ENCODE results near the gene SPRR1B.

SPRR1B gene

DNA sequence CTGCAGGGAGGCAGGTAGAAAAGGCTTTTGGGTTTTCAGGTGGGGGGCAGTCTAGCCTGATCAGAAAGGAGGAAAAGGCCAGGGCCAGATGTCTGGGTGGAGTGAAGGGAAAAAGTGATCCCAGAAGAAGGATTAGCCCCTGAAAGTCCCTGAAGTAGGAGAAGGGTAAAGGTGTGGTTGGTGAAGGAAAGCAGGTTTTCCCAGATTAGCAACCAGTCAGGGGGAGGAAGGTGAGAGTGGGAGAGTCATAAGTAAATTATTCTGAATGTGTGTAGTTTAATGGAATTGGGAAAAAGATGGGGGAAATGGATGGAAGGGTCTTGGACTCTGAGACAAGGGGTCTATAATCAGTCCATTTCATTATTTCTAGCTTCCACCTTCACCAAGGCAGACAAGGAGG is 47.8 kb upstream of the SPRR1B start (continued):
- TF ChIP-seq ZNF565 (CRISPR knock-in tag; conservative IDR thresholded peaks at IDR 0.05; ENCODE audit: low read depth) (no peak), ZFP30 (CRISPR knock-in tag; IDR thresholded peaks at IDR 0.05) (no peak), BACH2 (CRISPR knock-in tag; IDR thresholded peaks at IDR 0.05; ENCODE audit: borderline replicate concordance) (no peak)

DNA sequence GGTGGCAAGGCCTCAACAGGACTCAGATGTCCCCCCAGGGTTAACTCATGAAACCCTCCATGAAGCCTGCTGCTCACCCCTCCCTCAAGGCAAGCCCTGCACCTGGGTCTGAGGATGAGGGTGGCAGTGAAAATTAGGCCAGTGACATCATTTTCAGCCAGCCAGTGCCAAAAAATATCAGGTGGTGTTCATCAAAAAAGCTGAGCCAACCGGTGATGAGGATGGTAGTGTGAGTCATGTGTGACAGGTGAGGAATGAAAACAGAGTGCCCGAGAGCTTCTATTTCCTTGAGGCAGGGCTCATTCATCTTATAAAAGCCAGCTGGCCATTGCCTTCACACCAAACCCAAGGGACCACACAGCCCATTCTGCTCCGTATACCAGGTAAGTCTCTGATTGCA is 47.3 kb upstream of the SPRR1B start, which contains the start of gene SPRR1A:
Gene SPRR1A, plus strand, starts transcription at position 339 of the 400 bp plus-strand sequence. CDS start 1,150 bp downstream, outside the sequence.
- ATAC-seq = no peak
- TF ChIP-seq ESRRG (CRISPR knock-in tag; IDR thresholded peaks at IDR 0.05) (no peak), GLIS3 (CRISPR knock-in tag; IDR thresholded peaks at IDR 0.05) (no peak), ARNTL (CRISPR knock-in tag; IDR thresholded peaks at IDR 0.05; ENCODE audit: borderline replicate concordance, low read depth) (no peak), ISL1 (CRISPR knock-in tag; IDR thresholded peaks at IDR 0.05) (no peak), ZNF70 (CRISPR knock-in tag; IDR thresholded peaks at IDR 0.05) (no peak), RARB (CRISPR knock-in tag; IDR thresholded peaks at IDR 0.05) (no peak), BACH2 (CRISPR knock-in tag; IDR thresholded peaks at IDR 0.05; ENCODE audit: borderline replicate concordance) (no peak), PPARA (CRISPR knock-in tag; IDR thresholded peaks at IDR 0.05; ENCODE audit: borderline replicate concordance) (no peak), ZNF565 (CRISPR knock-in tag; conservative IDR thresholded peaks at IDR 0.05; ENCODE audit: low read depth) (no peak), CSDC2 (CRISPR knock-in tag; IDR thresholded peaks at IDR 0.05) (no peak), ZC3H10 (CRISPR knock-in tag; IDR thresholded peaks at IDR 0.05) (no peak), SNAI2 (CRISPR knock-in tag; IDR thresholded peaks at IDR 0.05) (no peak)
- TF ChIP-seq, protein P1, sequence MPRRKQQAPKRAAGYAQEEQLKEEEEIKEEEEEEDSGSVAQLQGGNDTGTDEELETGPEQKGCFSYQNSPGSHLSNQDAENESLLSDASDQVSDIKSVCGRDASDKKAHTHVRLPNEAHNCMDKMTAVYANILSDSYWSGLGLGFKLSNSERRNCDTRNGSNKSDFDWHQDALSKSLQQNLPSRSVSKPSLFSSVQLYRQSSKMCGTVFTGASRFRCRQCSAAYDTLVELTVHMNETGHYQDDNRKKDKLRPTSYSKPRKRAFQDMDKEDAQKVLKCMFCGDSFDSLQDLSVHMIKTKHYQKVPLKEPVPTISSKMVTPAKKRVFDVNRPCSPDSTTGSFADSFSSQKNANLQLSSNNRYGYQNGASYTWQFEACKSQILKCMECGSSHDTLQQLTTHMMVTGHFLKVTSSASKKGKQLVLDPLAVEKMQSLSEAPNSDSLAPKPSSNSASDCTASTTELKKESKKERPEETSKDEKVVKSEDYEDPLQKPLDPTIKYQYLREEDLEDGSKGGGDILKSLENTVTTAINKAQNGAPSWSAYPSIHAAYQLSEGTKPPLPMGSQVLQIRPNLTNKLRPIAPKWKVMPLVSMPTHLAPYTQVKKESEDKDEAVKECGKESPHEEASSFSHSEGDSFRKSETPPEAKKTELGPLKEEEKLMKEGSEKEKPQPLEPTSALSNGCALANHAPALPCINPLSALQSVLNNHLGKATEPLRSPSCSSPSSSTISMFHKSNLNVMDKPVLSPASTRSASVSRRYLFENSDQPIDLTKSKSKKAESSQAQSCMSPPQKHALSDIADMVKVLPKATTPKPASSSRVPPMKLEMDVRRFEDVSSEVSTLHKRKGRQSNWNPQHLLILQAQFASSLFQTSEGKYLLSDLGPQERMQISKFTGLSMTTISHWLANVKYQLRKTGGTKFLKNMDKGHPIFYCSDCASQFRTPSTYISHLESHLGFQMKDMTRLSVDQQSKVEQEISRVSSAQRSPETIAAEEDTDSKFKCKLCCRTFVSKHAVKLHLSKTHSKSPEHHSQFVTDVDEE (CRISPR knock-in tag; IDR thresholded peaks at IDR 0.05) = no peak

DNA sequence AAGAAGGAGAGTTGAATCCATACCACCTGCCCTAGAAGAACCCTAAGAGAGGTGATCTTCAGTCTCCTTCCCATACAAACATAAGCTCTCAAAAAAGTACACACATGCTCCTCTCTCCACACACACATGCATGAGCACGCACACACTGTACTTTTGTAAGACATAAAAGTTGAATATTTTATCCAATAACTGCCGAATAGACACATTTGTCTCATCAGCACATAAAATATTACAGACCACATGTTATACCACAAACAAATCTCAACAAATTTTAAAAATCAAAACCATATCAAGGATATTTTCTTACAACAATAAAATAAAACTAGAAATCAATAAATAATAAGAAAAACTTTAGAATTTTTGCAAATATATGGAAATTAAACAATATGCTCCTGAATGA is 44.4 kb upstream of the SPRR1B start:
- no peak for TF ChIP-seq ZFP30 (CRISPR knock-in tag; IDR thresholded peaks at IDR 0.05)
- no peak for TF ChIP-seq PPARA (CRISPR knock-in tag; IDR thresholded peaks at IDR 0.05; ENCODE audit: borderline replicate concordance)
- TF ChIP-seq ZNF565 (CRISPR knock-in tag; conservative IDR thresholded peaks at IDR 0.05; ENCODE audit: low read depth) = no peak
- no peak for TF ChIP-seq ZNF8 (CRISPR knock-in tag; IDR thresholded peaks at IDR 0.05)
- no peak for TF ChIP-seq CSDC2 (CRISPR knock-in tag; IDR thresholded peaks at IDR 0.05)
- TF ChIP-seq OSR1 (CRISPR knock-in tag; IDR thresholded peaks at IDR 0.05) = no peak
- no peak for TF ChIP-seq ZFP3 (CRISPR knock-in tag; IDR thresholded peaks at IDR 0.05)
- TF ChIP-seq, protein P2, sequence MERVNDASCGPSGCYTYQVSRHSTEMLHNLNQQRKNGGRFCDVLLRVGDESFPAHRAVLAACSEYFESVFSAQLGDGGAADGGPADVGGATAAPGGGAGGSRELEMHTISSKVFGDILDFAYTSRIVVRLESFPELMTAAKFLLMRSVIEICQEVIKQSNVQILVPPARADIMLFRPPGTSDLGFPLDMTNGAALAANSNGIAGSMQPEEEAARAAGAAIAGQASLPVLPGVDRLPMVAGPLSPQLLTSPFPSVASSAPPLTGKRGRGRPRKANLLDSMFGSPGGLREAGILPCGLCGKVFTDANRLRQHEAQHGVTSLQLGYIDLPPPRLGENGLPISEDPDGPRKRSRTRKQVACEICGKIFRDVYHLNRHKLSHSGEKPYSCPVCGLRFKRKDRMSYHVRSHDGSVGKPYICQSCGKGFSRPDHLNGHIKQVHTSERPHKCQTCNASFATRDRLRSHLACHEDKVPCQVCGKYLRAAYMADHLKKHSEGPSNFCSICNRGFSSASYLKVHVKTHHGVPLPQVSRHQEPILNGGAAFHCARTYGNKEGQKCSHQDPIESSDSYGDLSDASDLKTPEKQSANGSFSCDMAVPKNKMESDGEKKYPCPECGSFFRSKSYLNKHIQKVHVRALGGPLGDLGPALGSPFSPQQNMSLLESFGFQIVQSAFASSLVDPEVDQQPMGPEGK (CRISPR knock-in tag; IDR thresholded peaks at IDR 0.05; ENCODE audit: borderline replicate concordance) = no peak
- ATAC-seq = no peak

DNA sequence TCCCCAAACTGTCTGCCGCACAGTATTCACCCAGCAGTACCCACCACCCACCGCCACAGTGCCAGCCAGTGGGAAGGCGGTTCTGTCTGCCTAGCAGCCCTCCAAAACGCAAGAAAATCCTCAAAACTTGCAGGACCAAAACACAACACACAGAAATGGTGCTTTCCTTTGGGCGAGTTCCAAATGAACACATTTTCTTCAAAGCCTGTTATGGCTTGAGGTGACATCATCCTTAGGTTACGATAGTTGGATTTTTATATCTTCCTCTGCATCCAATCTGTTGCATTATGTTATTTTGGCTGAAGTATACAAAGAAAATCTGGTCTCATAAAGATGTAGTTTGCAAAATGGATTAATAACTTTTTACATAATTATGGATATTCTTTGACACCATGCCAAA is 37.8 kb upstream of the SPRR1B start:
- TF ChIP-seq ZNF565 (CRISPR knock-in tag; conservative IDR thresholded peaks at IDR 0.05; ENCODE audit: low read depth) (no peak), ZC3H10 (CRISPR knock-in tag; IDR thresholded peaks at IDR 0.05) (no peak), ZNF70 (CRISPR knock-in tag; IDR thresholded peaks at IDR 0.05) (no peak), CSDC2 (CRISPR knock-in tag; IDR thresholded peaks at IDR 0.05) (no peak), ISL1 (CRISPR knock-in tag; IDR thresholded peaks at IDR 0.05) (no peak), RARB (CRISPR knock-in tag; IDR thresholded peaks at IDR 0.05) (no peak), GLIS3 (CRISPR knock-in tag; IDR thresholded peaks at IDR 0.05) (no peak), ZFP3 (CRISPR knock-in tag; IDR thresholded peaks at IDR 0.05) (no peak), ZFP30 (CRISPR knock-in tag; IDR thresholded peaks at IDR 0.05) (no peak), OSR1 (CRISPR knock-in tag; IDR thresholded peaks at IDR 0.05) (no peak), BACH2 (CRISPR knock-in tag; IDR thresholded peaks at IDR 0.05; ENCODE audit: borderline replicate concordance) (no peak), TOX (CRISPR knock-in tag; IDR thresholded peaks at IDR 0.05; ENCODE audit: borderline replicate concordance) (no peak), TCF4 (CRISPR knock-in tag; IDR thresholded peaks at IDR 0.05; ENCODE audit: borderline replicate concordance) (no peak), ZNF8 (CRISPR knock-in tag; IDR thresholded peaks at IDR 0.05) (no peak), ESRRG (CRISPR knock-in tag; IDR thresholded peaks at IDR 0.05) (no peak), SNAI2 (CRISPR knock-in tag; IDR thresholded peaks at IDR 0.05) (no peak)
- TF ChIP-seq, protein P3, sequence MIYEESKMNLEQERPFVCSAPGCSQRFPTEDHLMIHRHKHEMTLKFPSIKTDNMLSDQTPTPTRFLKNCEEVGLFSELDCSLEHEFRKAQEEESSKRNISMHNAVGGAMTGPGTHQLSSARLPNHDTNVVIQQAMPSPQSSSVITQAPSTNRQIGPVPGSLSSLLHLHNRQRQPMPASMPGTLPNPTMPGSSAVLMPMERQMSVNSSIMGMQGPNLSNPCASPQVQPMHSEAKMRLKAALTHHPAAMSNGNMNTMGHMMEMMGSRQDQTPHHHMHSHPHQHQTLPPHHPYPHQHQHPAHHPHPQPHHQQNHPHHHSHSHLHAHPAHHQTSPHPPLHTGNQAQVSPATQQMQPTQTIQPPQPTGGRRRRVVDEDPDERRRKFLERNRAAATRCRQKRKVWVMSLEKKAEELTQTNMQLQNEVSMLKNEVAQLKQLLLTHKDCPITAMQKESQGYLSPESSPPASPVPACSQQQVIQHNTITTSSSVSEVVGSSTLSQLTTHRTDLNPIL (CRISPR knock-in tag; IDR thresholded peaks at IDR 0.05; ENCODE audit: low read depth) = no peak
- TF ChIP-seq, protein P4, sequence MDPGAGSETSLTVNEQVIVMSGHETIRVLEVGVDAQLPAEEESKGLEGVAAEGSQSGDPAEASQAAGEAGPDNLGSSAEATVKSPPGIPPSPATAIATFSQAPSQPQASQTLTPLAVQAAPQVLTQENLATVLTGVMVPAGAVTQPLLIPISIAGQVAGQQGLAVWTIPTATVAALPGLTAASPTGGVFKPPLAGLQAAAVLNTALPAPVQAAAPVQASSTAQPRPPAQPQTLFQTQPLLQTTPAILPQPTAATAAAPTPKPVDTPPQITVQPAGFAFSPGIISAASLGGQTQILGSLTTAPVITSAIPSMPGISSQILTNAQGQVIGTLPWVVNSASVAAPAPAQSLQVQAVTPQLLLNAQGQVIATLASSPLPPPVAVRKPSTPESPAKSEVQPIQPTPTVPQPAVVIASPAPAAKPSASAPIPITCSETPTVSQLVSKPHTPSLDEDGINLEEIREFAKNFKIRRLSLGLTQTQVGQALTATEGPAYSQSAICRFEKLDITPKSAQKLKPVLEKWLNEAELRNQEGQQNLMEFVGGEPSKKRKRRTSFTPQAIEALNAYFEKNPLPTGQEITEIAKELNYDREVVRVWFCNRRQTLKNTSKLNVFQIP (CRISPR knock-in tag; IDR thresholded peaks at IDR 0.05; ENCODE audit: borderline replicate concordance, low read depth) = no peak
- TF ChIP-seq, protein P5, sequence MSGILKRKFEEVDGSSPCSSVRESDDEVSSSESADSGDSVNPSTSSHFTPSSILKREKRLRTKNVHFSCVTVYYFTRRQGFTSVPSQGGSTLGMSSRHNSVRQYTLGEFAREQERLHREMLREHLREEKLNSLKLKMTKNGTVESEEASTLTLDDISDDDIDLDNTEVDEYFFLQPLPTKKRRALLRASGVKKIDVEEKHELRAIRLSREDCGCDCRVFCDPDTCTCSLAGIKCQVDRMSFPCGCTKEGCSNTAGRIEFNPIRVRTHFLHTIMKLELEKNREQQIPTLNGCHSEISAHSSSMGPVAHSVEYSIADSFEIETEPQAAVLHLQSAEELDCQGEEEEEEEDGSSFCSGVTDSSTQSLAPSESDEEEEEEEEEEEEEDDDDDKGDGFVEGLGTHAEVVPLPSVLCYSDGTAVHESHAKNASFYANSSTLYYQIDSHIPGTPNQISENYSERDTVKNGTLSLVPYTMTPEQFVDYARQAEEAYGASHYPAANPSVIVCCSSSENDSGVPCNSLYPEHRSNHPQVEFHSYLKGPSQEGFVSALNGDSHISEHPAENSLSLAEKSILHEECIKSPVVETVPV (CRISPR knock-in tag; IDR thresholded peaks at IDR 0.05) = no peak
- TF ChIP-seq, protein P2 (CRISPR knock-in tag; IDR thresholded peaks at IDR 0.05; ENCODE audit: borderline replicate concordance) = no peak
- no peak for ATAC-seq

All from SK-N-SH treated with all-trans-retinoic acid at 6 μM for 48 hours (cell line).